ENCODE results near the gene PINK1. TPM values are rescaled to one million over a fixed set of nuclear protein-coding genes. Genes with fewer than 3 reads are reported as not detected.

Gene PINK1
- total and polyA plus RNA-seq, 2 of the 13 experiments (the other 11 are each of a cell fraction or from before 2014, with no cell fraction given) = 15.3 to 16.1 TPM

DNA sequence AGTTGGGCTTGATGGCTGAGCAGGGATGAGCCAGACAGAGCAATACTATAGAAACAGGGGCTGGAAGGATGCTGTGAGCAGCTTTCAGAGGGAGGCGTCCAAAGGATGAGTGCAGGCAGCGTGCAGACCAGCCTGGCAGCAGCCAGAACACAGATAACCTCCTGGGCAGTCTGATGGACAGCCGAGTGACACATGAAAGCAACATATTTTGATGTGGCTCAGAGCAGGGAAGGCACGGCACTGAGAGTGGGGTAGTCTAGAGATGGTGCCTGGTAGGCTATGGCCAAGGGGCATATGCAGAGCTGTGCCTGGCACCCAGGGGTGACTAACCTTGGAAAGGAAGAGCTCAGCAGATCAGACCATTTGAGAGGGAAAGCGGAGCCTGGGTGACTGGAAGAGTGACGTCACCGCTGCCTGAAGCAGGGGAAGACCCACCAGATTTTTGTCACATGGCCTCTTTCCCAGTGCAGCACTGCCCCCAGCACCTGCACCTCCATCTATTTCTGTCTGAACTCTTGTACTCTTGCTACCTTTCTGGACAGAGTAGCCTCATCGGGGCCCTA is 3.6 kb downstream of the PINK1 start:
- peaks cover 21% of the 10 kb centered on the region for H3K4me1 ChIP-seq (ENCODE audit: insufficient read depth, low read length)

DNA sequence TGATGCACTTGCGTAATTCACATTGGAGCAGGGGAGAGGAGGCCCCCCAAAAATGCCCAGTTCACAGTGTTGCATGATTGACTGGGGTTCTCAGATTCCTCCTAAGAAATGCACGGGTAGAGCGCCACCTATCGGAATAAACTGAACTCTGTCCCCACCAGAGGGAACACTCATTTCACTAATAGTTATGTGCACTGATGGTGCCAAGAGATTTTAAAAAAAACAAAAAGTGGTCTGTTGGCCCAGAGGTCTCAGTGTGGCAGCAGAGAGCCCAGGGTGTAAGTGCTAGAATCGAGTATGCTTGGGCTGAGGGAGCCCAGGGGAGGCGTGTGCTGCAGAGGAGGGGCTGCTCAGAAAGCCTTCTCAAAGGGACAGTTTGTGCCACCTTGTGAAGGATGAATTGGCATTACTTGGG is 6.9 kb downstream of the PINK1 start:
- 19% methylated on average over 6 of the region's 6 CpGs for WGBS (ENCODE audit: low lambda C conversion rate)
- ATAC-seq (peak; percentile 76), DNase-seq (ENCODE audit: low spot score) (peak; percentile 39), FAIRE-seq (peak; percentile 76)
- POLR2A ChIA-PET = no interaction called here
- Histone ChIP-seq H3K4me2 (ENCODE audit: low read depth, low read length) (no peak overlapping the region), H3K9me3 (ENCODE audit: low read length) (no peaks in the 10 kb centered on the region), H3K36me3 (replicated peaks in 1 of 2; ENCODE audit: control insufficient read depth in 1 of 2, insufficient read depth in 2 of 2, low read length in 2 of 2) (peaks cover 3 to 8% of the 10 kb centered on the region in 2 experiments; a peak in 2 of 5 replicates), H3K27ac (ENCODE audit: extremely low read length, insufficient read depth, low read length) (no peak overlapping the region), H3K4me3 (replicated peaks in 1 of 3; ENCODE audit: insufficient read depth in 1 of 3, low read depth in 2 of 3, low read length in 3 of 3) (no peak overlapping the region), H2AFZ (ENCODE audit: low read length) (no peak overlapping the region), H3K4me1 (ENCODE audit: insufficient read depth, low read length) (no peaks in the 10 kb centered on the region), H3K27me3 (ENCODE audit: control insufficient read depth in 1 of 2, insufficient read depth in 2 of 2, low read length in 2 of 2) (no peaks in the 10 kb centered on the region), H4K20me1 (ENCODE audit: insufficient read depth, low read length) (no peaks in the 10 kb centered on the region), H3K79me2 (ENCODE audit: insufficient read depth, low read length) (no peaks in the 10 kb centered on the region), H3K9ac (ENCODE audit: insufficient read depth, low read depth, low read length) (no peak overlapping the region)
- in situ Hi-C loops (cut with HindIII; ENCODE audit: extremely low pct_ligation_motif_present, low pct_unique_long_range_greater_than_20kb) = no loop called here
- TF ChIP-seq, protein P1, sequence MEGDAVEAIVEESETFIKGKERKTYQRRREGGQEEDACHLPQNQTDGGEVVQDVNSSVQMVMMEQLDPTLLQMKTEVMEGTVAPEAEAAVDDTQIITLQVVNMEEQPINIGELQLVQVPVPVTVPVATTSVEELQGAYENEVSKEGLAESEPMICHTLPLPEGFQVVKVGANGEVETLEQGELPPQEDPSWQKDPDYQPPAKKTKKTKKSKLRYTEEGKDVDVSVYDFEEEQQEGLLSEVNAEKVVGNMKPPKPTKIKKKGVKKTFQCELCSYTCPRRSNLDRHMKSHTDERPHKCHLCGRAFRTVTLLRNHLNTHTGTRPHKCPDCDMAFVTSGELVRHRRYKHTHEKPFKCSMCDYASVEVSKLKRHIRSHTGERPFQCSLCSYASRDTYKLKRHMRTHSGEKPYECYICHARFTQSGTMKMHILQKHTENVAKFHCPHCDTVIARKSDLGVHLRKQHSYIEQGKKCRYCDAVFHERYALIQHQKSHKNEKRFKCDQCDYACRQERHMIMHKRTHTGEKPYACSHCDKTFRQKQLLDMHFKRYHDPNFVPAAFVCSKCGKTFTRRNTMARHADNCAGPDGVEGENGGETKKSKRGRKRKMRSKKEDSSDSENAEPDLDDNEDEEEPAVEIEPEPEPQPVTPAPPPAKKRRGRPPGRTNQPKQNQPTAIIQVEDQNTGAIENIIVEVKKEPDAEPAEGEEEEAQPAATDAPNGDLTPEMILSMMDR (CRISPR knock-in tag; IDR thresholded peaks at IDR 0.05) = peak; percentile 80
- TF ChIP-seq SMC3 (IDR thresholded peaks at IDR 0.05; ENCODE audit: low read length) = peak; percentile 88
- peak; percentile 80 for TF ChIP-seq RAD21 (CRISPR knock-in tag; IDR thresholded peaks at IDR 0.05)
- TF ChIP-seq ZNF724P (CRISPR knock-in tag; IDR thresholded peaks at IDR 0.05; ENCODE audit: borderline replicate concordance) = no peak
- peak; percentile 78 for TF ChIP-seq STAG1 (CRISPR knock-in tag; IDR thresholded peaks at IDR 0.05)
- peak; percentile 12; the same call in 1 of the 2 replicates for TF ChIP-seq CEBPG (CRISPR knock-in tag; IDR thresholded peaks at IDR 0.05)
- no peak for TF ChIP-seq ZNF558 (CRISPR knock-in tag; IDR thresholded peaks at IDR 0.05; ENCODE audit: borderline replicate concordance)
- TF ChIP-seq FOXP1 (IDR thresholded peaks at IDR 0.05) = no peak
- 0 out of 2 replicates have a peak, but pooled peaks have one; percentile 13 for TF ChIP-seq FOXP1 (CRISPR knock-in tag; IDR thresholded peaks at IDR 0.05)
- BruUV-seq (replicated peaks) = no TSS peak
- CTCF ChIA-PET (ENCODE audit: low intra/inter-chr PET ratio, low total read pairs) = interaction anchor here (0.7 to 2.9 kb wide), 4 partner anchors 64 to 118 kb away, joined by 3 to 33 read pairs (median 8); no protein-coding TSS in a partner anchor
- intact Hi-C loops (cut with micrococcal nuclease; ENCODE audit: unreplicated experiment) = loop anchor here (1.0 kb wide), 2 partner anchors 65 to 118 kb away; no protein-coding TSS in a partner anchor

More for the DNA sequence above, 3.6 kb downstream of the PINK1 start:
- BruUV-seq (replicated peaks) = no TSS peak
- no peaks in the 10 kb centered on the region for H4K20me1 ChIP-seq (ENCODE audit: insufficient read depth, low read length)
- H3K9ac ChIP-seq (ENCODE audit: insufficient read depth, low read depth, low read length) = no peak overlapping the region
- ATAC-seq (no peak), FAIRE-seq (no peak), DNase-seq (ENCODE audit: low spot score) (no peak)
- TF ChIP-seq CREB1 (IDR thresholded peaks at IDR 0.05) (peak; percentile 71), CREB1 (CRISPR knock-in tag; IDR thresholded peaks at IDR 0.05) (no peak), SMAD1 (CRISPR knock-in tag; IDR thresholded peaks at IDR 0.05; ENCODE audit: borderline replicate concordance, low read depth) (no peak)
- intact Hi-C loops (cut with micrococcal nuclease; ENCODE audit: unreplicated experiment) = no loop called here
- no peak overlapping the region for H3K4me2 ChIP-seq (ENCODE audit: low read depth, low read length)
- POLR2A ChIA-PET = no interaction called here
- no peak overlapping the region for H3K4me3 ChIP-seq (replicated peaks in 1 of 3; ENCODE audit: insufficient read depth in 1 of 3, low read depth in 2 of 3, low read length in 3 of 3)
- CTCF ChIA-PET (ENCODE audit: low intra/inter-chr PET ratio, low total read pairs) = no interaction called here
- H3K9me3 ChIP-seq (ENCODE audit: low read length) = no peaks in the 10 kb centered on the region
- H3K36me3 ChIP-seq (replicated peaks in 1 of 2; ENCODE audit: control insufficient read depth in 1 of 2, insufficient read depth in 2 of 2, low read length in 2 of 2) = peaks cover 3 to 6% of the 10 kb centered on the region in 2 experiments; a peak in 2 of 5 replicates
- H3K27ac ChIP-seq (ENCODE audit: extremely low read length, insufficient read depth, low read length) = no peak overlapping the region
- H2AFZ ChIP-seq (ENCODE audit: low read length) = no peak overlapping the region
- in situ Hi-C loops (cut with HindIII; ENCODE audit: extremely low pct_ligation_motif_present, low pct_unique_long_range_greater_than_20kb) = loop anchor here (5.0 kb wide), 2 partner anchors 60 to 105 kb away; no protein-coding TSS in a partner anchor
- 83% methylated on average over 7 of the region's 8 CpGs for WGBS (ENCODE audit: low lambda C conversion rate)
- no peaks in the 10 kb centered on the region for H3K79me2 ChIP-seq (ENCODE audit: insufficient read depth, low read length)
- H3K27me3 ChIP-seq (ENCODE audit: control insufficient read depth in 1 of 2, insufficient read depth in 2 of 2, low read length in 2 of 2) = no peaks in the 10 kb centered on the region

Data from HepG2 (cell line).